ENCODE results near the gene CACYBP.
A peak's percentile ranks its signal among the peaks of the same experiment; 100 is the strongest.

Gene CACYBP

GRCh38 chr1:174999936-175000696, at the start of gene CACYBP:
Gene CACYBP, plus strand, starts transcription at chr1:174999947. Its CDS starts 234 bp downstream, at chr1:175000181.
- DNase-seq: peak; percentile 36

- DNase-seq: no peak
These were observed 46.3 kb upstream of the CACYBP start for GRCh38 chr1:174953285-174954072.

- no peak for DNase-seq
These were observed 45.7 kb upstream of the CACYBP start for GRCh38 chr1:174954073-174954460.

- no peak for DNase-seq
These were observed 44.8 kb upstream of the CACYBP start for GRCh38 chr1:174954671-174955669.

- DNase-seq: no peak
These were observed 43.7 kb upstream of the CACYBP start for GRCh38 chr1:174956086-174956485.

- DNase-seq: no peak
These were observed 42.8 kb upstream of the CACYBP start for GRCh38 chr1:174956976-174957375.

- DNase-seq: no peak
These were observed 41.9 kb upstream of the CACYBP start for GRCh38 chr1:174957829-174958228.

GRCh38 chr1:174958396-174958795, 41.4 kb upstream of the CACYBP start:
- DNase-seq: no peak

- no peak for DNase-seq
These were observed 39.4 kb upstream of the CACYBP start for GRCh38 chr1:174960362-174960761.

GRCh38 chr1:174963529-174964125, 36.1 kb upstream of the CACYBP start:
- DNase-seq: no peak

GRCh38 chr1:174964261-174964971, 35.3 kb upstream of the CACYBP start:
- DNase-seq: peak; percentile 7

GRCh38 chr1:174964972-174965361, 34.8 kb upstream of the CACYBP start:
- no peak for DNase-seq

GRCh38 chr1:174965362-174966007, 34.3 kb upstream of the CACYBP start:
- DNase-seq: no peak

GRCh38 chr1:174966008-174966572, 33.7 kb upstream of the CACYBP start:
- no peak for DNase-seq

GRCh38 chr1:174967845-174968705, 31.7 kb upstream of the CACYBP start:
- no peak for DNase-seq

- DNase-seq: no peak
These were observed 30.9 kb upstream of the CACYBP start for GRCh38 chr1:174968750-174969244.

GRCh38 chr1:174969977-174970376, 29.8 kb upstream of the CACYBP start:
- no peak for DNase-seq

- no peak for DNase-seq
These were observed 28.3 kb upstream of the CACYBP start for GRCh38 chr1:174971466-174971865.

- DNase-seq: no peak
These were observed 27.8 kb upstream of the CACYBP start for GRCh38 chr1:174971902-174972301.

GRCh38 chr1:174974711-174975119, 25.0 kb upstream of the CACYBP start:
- DNase-seq: no peak
